Measurements from ENCODE around the gene MTHFD2.
"Not testable (repeated sequence)": the region's sequence is repeated elsewhere in the genome, so short reads cannot be mapped to it uniquely, and the experiment has no call there.

MTHFD2 gene

DNA sequence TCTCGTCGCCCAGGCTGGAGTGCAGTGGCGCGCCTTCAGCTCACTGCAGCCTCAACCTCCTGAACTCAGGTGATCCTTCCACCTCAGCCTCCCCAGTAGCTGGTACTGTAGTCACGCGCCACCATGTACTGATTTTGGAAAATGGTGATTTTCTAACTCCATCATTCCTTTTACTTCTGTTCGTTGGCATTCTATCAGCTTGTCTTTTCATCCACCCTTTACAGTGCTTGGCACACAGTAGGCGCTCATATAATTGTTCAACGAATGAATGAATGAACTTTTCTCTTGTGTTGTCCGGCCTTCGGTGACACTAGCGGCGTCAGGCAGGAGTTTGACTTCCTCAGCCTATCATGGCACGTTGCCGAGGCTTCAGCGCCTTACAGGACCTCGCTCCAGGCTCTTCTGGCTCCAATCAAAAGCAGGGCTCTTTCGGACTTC is 373 bp upstream of the MTHFD2 start:
- DNase-seq = no peak

DNA sequence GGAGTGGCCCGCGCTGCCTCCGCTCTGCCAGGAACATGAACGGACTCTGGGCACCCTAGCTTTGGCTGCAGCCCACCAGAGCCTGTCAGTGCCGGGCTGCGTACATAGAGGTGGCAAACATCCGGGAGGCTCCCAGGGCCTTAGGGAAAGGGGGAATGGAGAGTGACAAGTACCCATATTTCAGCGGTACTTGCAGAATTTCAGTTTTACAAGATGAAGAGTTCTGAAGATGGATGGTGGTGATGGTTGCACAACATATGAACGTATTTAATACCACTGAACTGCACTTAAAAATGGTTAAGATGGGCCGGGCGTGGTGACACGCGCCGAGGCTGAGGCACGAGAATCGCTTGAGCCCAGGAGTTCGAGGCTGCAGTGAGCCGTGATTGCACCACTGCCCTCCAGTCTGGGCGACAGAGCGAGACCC is 873 bp downstream of the MTHFD2 start:
- DNase-seq = no peak

DNA sequence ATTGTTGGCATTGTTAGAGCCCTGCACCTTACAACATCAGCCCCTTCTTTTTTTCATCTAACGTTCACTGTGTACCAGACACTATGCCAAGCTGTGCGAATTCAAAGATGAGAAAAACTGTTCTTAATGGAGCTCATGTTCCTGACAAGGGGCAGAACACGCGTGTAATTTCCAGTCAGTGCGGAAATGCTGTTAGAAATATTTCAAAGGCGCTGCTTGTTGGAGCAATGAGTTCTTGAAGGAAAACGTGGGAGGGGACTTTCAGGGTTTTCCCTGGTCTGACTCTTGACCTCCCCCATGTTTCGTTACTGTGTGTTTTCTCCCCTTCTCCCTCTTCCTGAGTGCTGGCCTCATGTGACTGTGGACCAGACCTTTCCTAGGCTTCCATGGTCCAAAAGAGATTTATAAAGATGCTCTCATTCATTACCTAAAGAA is 1.5 kb downstream of the MTHFD2 start:
- DNase-seq = no peak

DNA sequence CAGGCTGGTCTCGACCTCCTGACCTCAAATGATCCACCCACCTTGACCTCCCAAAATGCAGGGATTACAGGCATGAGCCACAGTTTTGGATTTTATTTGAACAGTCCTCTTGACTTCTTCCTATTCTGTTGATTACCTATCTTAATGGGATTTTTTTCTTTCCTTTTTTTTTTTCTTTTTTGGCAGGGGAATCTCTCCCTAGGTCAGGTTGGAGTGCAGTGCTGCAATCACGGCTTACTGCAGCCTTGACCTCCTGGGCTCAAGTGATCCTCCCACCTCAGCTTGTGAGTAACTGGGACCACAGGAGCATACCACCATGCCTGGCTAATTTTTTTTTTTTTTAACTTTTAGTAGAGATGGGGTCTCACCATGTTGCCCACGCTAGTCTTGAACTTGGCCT is 2.8 kb downstream of the MTHFD2 start:
- no peak for DNase-seq

DNA sequence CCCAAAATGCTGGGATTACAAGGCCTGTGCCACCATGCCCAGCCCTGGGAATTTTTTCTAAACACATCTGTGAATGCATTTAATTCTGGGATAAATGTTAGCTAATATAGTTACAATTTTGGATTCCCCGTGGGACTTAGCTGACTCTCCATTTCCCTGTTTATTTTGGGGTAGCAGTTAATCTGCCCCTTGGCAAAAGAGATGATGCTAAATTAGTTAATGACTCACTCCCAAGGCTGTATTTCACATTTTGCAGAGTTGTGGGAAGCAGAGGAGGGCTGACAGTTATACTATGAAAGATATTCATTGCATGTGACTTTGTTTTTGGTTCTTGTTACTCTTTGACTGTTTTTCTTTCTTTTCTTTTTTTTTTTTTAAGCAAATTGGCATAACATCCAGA is 3.2 kb downstream of the MTHFD2 start:
- no peak for DNase-seq

DNA sequence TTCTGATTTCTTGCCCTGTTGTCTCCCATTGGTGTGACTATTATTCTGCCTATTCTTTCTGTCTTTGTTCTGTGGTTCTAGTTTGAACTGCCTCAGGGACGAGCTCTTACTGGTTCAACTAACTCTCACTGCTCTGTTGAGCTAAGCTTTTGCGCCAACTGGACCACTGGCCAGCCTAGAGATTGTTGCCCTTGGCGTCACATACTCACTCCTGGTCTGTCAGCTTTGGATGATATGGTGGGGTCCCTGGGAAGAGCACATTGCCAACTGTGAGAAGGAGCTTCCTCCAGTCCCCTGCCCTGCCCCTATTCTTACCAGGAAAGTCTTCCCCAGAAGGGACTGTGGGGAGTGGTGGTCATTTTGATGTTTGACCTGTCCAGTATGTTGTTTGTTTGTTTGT is 6.0 kb downstream of the MTHFD2 start:
- no peak for DNase-seq

DNA sequence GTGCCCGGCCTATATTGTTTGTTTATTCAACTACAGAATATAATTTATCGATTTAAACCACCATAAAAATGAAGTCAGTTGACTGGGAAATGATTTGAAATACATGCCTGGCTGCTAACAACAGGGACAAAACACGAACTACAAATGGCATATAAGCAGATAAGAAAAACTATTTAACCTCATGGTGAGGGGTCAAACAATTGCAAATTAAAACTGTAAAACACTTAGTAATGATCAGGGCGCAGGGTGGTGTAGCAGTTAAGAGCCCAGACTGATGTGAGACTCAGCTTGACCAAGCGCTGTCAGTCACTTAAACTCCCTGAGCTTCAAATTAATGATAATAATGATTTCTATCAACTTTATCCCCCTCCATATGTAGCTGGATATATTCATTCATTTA is 6.7 kb downstream of the MTHFD2 start:
- no peak for DNase-seq

DNA sequence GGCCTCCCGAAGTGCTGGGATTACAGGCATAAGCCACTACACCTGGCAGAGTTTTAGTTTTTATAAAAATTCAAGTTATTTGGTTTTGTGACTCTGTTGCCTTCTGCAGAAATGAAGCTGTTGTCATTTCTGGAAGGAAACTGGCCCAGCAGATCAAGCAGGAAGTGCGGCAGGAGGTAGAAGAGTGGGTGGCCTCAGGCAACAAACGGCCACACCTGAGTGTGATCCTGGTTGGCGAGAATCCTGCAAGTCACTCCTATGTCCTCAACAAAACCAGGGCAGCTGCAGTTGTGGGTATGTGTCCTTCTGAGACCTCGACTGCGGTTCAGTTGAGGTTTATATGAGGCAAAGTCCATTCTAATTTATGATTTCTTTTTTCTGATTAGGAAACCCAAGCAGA is 7.2 kb downstream of the MTHFD2 start:
- DNase-seq = no peak

DNA sequence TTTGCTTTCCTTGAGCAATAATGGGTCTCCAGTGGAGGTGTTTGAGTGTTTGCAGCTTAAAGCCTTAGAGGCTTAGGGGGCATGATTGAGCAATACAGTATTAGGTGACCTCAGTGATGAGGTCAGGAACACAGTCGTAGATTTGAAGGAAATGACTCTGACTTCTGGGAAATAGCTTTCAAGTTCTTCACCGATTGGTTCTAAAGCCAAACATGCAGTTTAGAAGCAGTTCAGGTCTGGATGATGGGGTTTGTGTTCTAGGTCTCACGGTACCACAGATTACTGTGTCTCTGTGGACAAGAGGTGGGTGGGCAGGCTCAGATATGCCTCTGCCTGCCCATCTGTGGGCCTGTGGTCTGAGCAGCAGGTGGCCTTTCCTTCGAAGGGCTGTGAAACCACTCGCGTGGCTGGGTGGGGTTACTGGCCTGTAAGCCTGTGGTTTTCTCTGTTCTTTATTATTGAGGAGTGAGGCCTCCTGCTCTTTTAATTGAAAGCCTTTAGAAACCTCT is 7.8 kb downstream of the MTHFD2 start:
- DNase-seq = no peak

DNA sequence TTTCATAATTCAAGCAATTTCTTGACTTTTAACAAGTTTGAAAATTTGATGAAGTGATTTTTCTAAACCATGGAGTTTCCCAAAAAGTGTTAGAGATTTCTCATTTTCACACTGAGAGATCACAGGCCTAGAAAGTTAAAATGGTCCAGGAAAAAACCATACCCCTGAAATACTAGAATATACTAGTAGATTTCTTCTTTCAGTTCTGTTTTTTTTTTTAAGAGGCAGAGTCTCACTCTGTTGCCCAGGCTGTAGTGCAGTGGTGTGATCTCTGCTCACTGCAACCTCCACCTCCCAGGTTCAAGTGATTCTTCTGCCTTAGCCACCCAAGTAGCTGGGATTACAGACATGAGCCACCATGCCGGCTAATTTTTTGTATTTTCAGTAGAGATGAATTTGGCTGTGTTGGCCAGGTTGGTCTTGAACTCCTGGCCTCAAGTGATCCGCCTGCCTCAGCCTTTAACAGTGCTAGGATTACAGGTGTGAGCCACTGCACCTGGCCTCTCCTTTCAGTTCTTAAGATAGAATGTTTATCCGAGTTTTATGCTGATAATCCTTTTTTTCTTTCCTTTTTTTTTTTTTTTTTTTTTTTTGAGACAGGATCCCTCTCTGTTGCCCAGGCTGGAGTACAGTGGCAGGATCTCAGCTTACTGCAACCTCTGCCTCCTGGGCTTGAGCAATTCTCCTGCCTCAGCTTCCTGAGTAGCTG is 14.4 kb downstream of the MTHFD2 start:
- DNase-seq = no peak

DNA sequence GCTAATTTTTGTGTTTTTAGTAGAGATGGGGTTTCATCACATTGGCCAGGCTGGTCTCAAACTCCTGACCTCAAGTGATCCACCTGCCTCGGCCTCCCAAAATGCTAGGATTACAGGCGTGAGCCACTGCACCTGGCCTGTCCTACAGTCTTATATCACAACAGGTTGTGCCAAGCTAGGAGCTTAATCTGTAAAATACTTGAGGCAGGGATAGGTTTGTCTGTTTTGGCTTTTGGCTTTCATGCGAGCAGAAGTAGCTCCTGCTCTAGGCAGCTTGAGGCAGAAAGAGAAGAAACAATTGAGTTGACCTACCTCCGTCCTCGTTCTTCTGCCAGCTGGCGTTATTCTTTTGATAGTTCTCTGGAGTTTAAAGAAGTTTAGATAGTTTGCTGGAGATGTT is 17.4 kb downstream of the MTHFD2 start:
- not testable (repeated sequence) for DNase-seq

DNA sequence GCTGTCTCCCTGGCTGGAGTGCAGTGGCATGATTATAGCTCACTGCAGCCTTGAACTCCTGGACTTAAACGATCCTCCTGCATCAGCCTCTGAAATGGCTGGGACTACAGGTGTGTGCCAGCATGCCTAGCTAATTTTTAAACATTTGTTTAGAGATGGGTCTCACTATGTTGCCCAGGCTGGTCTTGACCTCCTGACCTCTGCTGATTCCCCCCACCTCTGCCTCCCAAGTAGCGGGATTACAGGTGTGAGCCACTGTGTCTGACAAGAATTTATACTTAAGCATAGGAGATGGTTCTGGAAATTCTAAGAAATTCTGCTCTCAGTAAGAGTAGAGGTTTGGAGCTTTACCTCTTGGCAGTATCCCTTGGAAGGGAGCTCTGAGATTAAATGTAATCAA is 18.2 kb downstream of the MTHFD2 start:
- no peak for DNase-seq

DNA sequence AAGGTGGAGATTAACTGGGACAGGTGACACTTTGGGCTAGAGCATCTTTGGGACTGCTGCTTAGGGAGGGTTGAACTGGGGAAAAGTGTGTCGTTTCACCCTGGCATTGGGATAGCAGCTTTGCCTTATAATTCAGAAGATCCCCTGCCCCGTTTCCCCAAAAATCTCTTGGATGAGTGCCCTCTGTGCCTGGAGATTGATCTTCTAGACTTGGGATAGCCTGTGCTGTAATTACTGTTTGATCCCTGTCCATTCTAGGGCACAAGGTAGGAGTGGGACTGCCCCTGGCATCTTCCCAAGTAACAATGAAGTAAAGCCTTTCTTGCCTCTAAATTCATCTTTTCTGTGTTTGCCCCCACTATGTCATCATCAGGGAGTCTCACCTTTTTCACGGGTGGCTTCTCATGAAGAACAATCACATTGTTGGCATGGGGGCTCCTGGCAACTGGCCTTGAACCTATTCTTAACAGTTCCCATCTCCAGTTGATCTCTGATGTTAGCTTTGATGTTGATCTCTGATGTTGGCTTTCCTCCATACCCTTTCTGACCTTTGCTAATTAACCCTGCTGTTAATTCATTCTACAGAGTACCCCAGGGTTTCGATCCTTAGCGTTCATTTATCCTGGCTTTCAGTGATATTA is 21.6 kb downstream of the MTHFD2 start:
- DNase-seq = no peak

DNA sequence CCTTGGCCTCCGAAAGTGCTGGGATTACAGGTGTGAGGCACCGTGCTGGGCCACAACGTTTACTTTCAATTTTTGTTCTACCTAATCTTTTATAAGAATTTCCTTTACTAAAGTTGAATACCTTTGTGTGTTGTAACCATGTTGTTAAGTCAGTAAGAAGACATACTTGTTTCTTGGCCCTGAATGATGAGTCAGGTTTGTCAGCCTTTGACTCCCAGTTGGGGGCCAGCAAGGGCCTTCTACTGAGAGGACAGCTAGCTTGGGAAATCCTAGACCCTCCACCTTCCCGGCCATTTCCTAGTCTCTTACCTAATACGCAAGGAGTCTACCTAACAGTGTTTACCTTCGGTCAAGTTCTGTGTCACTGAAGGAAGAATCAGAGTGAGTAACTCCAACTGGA is 22.7 kb downstream of the MTHFD2 start:
- DNase-seq = no peak

DNA sequence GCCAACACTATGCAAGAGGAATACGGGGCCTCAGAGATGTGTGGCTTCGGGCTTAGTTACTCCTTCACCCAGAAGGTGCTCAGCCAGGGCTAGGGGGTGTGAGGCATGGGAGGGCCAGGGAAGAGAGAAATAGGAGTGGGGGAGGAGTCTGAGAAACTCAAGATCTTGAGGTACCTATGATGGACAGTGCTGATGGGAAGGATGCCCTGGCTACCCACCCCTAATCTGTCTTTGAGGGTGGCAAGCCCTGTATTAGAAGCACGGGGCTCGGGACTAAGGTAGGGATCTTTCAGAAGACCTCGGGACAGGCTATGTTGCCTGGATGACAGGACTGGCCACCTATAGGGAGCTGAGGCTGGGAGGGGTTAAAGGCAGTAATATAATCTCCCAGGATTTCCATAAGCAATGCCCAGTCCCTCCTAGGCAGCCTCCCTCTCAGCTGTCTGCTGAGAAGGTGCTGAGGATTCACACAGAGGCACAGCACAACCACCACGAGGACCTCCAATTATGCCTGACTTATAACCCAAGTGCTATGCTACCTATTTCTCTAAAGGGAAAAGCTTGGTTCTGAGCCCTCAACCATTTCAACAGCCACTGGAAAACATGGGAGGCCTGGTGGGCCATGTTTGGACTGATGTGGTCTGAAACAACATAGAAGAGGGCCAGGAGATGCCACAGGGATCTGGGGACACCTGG is 23.3 kb downstream of the MTHFD2 start:
- DNase-seq = no peak

DNA sequence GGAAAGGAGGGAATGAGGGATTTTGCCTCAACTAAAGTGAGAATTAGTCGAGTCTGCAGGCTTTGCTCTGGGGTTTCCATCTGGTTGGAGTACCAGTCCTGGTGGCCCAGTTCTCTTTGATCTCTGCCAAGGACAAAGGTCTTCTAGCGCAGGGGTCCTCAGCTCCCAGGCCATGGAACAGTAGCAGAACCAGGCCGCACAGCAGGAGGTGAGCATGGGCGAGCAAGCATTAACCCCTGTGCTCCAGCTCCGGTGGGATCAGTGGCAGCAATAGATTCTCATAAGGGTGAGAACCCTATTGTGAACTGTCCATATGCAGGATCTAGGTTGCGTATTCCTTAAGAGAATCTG is 23.9 kb downstream of the MTHFD2 start:
- no peak for DNase-seq

DNA sequence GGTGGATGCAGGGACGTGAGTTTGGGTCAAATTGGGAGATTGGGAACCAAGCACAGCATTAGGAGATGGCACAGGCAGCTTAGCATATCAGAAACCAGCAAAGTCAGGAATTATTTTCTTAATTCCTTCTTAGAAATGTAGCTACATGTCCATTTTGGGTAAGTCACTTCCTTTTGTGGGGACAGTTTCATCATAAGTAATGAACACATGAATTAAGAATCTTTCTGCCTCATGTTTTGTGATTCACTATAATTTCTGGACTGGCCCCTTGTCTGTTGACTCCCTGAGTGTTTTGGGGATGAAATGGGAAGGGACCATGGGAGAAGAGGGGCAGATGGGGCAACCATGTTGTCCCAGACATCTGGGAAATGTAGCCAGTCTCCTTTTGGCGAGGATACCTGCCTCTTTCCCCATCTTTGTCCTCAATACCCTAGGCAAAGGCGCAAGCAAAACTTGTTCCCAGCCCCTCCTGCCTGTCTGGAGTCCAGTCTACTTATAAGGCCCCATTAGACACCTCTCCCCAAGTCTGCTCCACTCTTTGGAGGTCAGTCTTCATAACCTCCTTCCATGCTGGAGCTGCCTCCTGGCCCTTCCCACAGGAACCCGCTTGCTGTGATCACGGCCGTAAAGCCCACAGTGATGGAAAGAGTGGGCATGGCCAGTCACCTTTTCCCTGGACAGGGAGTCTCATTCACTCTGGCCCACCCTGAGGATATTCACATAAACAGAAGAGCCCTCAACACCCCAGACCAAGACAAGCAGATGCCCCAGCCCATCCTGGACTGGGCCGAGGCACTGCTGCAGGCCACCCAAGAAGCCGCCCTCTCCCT is 25.7 kb downstream of the MTHFD2 start:
- DNase-seq = no peak

DNA sequence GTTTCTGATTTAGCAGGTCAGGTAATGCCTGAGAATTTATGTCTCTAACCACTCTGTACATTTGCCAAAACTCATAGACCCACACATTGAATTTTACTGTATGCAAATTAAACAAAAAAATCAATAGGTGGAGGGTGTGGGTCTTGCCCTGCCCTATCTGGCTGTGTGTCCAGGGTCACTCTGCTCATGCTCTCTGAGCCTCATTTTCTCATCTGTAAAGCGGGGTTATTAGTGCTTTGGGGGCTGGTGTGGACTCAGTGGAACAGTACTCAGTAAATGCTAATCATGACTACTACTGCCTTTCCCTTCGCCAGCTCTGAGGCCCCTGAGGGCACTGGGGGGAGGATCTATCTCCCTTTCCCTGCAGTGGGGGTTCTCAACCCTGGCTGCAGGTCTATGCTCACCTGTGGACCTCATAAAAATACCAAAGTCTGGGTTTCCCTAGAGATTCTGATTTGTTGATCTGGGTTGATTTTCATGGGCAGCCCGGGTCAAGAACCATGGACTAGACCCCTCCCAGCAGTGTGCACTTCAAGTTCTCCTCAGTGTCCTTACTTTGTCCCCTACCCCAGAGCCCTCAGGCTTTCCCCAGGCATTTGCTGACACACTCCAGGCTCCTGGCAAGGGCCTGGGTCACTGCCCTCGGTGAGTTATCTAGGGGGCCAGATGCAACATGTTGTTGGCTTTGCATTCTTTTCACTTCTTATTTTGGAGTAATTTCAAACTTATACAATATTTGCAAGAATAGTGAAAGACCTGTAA is 27.5 kb downstream of the MTHFD2 start:
- no peak for DNase-seq

DNA sequence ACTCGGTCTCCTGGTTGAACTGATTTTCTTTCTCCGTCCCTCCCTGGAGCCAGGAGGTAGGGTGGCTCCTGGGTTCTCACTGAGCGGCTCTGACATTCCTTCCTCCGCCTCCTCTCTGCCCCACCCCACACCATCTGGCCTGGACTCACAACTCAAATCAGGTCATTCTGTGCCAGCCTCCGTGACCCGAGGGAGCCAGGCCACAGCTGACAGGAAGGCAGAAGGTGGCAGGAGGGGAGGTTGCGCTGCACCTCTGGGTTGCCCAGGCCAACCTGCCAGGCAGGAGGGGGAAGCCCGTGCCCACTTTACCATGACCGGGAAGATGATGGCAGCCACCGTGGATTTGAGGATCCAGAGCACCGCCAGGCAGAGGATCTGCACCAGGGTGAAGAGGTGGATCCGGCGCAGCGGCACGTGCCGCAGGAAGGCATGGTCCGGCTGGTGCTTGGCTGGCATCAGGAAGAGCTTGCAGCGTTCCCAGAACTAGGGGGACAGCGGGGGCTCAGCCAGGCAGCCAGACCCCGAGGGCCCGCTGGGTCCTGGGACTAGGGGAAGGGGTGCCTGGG is 28.3 kb downstream of the MTHFD2 start:
- DNase-seq = no peak

DNA sequence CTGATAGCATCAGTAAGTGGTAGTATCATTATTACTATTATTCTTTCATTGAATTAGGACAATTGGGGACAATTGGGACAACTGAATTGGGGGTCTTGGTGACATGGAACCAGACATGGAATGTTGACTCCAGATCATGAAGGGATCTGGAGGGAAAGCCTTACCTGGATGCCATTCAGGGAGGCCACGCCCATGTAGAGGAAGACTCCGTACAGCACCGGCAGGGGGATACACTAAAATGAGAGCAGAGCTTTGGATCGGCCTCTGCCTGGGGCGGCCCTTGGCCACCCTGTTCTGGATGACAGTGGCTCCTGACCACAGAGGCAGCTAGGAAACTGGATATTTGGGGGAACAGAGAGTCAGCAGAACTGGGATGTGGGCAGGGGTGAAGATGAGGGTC is 29.2 kb downstream of the MTHFD2 start:
- DNase-seq = no peak

DNA sequence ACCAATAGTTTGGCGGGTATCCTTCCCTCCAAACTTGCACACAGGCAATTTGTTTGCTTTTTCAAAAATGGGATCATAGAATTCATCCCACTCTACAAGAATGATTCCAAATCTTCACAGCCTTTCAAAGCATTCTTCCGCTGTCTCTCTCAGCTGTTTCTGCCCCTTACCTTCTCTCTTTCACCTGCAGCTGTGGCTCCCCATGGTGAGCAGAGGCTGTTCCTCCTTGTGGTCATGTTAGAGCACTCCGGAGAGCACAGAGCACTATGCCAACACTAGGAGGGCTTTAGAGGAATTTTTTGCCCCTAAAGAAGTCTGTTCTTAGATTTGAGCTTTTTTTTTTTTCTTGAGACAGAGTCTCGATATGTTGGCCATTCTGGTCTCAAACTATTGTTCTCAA is 30.4 kb downstream of the MTHFD2 start:
- DNase-seq = no peak

DNA sequence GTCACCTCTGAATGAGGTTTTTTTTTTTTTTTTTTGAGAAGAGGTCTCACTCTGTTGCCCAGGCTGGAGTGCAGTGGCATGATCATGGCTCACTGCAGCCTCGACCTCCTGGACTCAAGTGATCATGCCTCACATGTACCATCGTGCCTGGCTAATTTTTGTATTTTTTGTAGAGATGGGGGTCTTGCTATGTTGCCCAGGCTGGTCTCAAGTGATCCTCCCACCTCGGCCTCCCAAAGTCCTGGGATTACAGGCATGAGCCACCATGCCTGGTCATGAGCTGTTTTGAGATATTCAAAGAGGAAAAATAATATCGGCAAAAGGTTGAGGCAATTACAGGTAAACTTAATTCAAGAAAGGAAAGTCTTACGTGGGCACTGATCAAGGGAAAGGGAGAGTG is 31.4 kb downstream of the MTHFD2 start:
- DNase-seq = not testable (repeated sequence)

Data from NCI-H526 treated with DMSO at 0.1 percent for 48 hours (cell line).